Measurements from ENCODE around the gene RAB3IL1.
"Not testable (repeated sequence)": the region's sequence is repeated elsewhere in the genome, so short reads cannot be mapped to it uniquely, and the experiment has no call there.

The RAB3IL1 gene

DNA sequence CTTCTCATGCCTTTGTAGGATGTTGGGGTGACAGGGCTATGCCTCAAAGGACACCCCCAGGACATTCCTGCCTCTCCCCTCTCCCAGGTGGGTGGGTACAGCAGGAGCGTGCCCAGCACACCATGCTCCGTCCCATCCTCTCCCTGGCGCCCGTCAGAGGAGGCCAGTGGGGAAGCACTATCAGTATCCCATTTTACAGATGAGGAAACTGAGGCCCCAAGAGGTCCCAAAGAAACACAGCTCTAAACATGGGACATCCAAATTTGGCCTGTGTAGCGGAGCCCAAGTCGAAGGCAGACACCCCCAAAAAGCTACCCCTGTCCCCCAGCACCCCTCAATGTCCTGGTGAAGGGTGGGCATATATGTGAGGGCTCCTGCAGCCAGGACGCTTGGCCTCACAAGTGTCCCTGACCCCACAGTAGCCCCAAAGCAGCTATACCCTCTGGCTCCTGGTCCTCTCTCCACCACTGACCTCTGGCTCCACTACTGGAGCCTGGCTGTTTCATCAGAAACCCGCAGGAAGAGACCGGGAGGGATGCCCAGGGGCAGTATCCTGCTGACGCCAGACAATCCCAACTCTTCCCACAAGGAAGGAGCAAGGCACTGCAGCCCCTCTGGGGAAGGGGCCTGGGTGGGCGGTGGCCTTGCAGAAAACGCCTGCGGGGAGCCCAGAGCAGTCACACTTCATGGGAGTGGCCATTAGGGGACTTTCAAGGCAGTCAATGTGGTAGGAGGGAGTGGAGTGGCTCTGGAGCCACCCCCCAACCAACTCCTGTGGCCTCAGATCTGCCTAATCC, 31.4 kb downstream of the RAB3IL1 start:
- DNase-seq (ENCODE audit: low spot score) = no peak

DNA sequence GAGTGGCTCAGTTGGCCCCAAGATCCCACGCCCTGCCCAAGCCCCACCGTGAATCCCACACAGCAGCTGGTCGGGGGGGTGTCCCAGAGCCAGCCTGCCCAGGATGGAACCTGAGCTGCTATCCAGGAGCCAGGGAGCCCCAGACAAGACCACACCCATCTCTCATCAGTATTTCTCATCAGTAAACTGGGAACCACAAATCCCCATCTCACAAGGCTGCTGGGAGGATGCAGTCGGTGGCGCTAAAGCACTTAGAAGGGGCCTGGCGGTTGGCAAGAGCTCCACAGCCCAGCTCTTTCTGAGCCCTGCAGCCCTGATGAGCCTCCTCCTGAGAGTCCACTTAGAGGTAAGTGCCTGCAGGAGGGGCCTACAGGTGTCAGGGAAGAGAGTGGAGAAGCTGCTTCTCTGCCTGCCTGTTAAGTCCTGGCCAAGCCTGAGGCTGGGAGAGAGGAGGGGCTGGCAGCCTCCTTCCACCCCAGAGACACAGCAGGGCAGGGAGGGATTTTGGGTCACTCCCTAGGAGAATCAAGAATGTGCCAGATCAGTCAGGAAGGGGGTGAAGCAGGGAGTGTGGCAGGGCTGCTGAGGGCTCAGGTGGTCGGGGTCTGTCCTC, 32.1 kb downstream of the RAB3IL1 start:
- DNase-seq (ENCODE audit: low spot score) = no peak

DNA sequence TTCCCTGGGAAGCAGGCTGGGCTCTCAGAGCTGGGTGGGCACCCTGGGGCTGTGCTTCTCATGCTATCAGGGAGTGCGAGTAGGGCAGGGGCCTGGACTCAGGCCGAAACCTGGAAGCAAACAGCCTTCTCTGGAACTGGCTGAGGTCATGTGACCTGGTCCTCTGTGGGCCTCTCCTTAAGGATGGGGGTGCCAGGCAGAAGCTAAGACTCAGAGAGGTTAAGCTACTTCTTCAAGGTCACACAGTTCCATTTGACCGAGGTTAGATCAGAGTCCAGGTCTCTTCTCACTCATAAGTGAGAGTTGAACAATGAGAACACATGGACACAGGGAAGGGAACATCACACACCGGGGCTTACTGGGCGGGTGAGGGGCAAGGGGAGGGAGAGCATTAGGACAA, 33.4 kb downstream of the RAB3IL1 start:
- no peak for DNase-seq (ENCODE audit: low spot score)

DNA sequence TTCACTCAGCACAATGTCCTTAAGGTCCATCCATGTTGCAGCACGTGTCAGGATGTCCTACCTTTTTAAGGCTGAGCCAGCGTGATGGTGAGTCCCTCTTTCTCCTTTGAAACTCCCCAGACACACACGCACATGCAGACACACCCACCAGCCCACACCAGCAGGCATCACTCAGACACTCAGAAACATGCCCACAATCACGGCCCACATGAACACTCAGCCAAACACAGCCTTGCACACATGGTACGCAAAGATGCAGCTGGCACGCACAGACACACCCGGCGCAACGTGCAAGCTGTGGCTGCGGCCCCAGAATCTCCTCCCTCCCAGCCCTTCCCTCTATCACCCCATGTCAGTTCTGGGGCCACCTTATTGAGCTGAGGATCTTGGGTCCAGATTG, 34.0 kb downstream of the RAB3IL1 start:
- no peak for DNase-seq (ENCODE audit: low spot score)

DNA sequence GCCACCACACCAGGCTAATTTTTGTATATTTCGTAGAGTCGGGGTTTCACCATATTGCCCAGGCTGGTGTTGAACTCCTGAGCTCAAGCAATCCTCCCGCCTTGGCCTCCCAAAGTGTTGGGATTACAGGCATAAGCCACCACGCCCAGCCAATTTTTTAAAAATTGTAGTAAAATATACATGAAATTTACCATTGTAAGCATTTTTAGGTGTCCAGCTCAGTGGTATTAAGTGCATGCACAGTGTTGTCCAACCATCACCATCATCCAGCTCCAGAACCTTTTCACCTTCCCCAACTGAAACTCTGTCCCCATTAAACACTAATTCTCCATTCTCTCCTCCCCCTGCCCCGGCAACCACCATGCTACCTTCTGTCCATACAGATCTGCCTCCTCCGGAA, 34.5 kb downstream of the RAB3IL1 start:
- no peak for DNase-seq (ENCODE audit: low spot score)

DNA sequence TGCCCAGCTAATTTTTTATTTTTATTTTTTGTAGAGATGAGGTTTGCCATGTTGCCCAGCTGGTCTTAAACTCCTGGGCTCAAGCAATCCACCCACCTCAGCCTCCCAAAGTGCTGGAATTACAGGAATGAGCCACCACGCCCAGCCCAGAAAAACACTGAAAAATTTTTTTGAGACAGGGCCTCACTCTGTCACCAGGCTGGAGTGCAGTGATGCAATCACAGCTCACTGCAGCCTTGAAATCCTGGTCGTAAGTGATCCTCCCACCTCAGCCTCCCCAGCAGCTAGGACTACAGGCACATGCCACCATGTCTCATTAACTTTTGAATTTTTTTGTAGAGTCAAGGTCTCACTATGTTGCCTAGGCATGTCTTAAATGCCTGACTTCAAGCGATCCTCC, 35.1 kb downstream of the RAB3IL1 start:
- DNase-seq (ENCODE audit: low spot score) = not testable (repeated sequence)

DNA sequence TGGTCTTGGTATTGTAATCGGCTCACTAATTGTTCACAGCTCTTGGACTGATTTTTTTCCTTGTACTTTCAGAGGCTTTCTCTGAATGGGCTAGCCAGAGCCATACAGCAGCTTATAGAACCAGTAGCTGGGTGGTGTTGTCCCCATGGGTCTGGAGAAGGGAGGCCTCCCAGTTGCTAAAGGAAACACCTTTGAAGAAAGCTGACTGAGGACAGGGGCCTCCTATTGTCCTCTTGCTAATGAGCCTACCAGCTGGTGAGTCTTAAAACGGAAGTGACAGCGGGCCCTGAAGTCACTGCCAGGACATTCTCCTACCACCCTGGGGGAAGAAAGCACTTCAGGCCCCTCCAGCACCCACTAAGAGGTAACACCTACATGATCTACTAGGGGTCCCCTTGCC, 36.0 kb downstream of the RAB3IL1 start:
- DNase-seq (ENCODE audit: low spot score) = no peak

DNA sequence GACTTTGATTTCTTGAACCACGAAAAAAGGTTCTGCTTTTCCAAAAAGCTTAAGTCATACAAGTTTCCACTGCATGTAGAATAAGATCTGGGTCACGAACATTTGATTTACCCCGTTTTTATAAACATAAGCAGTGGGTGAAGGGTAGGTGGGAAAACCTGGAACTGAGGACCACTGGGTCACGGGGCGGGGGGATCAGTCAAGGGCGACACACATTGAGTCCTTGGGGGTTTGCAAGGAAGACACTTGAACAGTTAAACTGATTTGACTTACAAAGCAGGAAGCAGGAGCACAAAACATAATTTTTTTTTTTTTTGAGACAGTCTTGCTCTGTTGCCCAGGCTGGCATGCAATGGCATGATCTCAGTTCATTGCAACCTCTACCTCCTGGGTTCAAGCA, 36.9 kb downstream of the RAB3IL1 start:
- no peak for DNase-seq (ENCODE audit: low spot score)

DNA sequence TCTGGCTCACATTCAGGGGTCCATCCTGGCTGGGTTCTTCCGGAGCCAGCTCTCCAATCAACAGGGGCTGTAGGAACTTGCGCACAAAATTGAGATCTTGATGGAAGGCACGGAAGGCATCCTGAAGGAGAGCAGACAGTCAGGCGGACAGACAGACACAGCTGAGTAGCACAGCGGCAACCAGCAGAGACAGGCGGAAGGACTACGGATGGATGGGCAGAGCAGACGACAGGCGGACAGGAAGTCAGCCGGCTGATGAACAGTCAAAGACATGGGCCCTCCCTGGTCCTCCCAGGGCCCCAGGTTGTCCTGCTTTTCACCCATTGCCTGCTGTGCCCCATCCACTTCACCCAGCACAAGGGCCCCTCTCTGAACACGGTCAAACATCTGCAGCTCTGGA, 37.3 kb downstream of the RAB3IL1 start:
- DNase-seq (ENCODE audit: low spot score) = no peak

DNA sequence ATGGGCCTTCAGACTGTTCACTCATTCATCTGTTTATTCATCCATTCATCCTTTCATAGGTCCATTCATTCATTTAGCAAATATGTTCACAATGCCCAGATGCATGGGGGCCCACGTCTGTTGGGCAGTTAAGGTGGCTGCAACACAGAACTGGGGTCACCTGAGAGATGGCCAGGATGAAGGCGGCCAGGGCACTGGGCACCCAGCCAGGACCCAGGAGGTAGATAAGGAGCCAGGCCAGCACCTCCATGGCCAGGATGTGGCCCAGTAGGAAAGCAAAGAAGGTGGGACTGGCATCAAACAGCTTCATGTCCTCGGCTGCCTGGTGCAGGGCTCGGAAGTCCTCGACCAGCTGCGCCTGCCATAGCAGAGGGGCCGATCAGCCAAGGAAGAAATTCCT, 38.2 kb downstream of the RAB3IL1 start:
- no peak for DNase-seq (ENCODE audit: low spot score)

DNA sequence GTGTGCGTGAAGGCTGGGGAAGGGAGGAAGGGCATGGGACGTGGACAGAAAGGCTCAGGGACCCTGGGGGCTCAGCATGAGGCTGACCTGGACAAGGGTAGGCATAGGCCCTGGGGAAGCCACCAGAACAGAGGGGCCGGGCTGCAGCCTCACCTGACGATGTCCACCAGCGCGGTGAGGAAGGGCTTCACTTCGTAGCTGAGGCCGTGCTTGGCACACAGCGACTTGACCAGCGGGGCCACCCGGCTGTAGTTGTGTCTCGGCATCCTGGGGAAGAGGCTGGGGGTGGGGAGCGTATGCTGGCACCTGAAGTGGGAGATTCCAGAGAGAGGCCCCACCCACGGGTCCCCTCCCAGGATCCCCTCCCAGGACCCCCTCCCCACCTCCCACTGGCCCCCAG, 41.7 kb downstream of the RAB3IL1 start:
- DNase-seq (ENCODE audit: low spot score) = no peak

DNA sequence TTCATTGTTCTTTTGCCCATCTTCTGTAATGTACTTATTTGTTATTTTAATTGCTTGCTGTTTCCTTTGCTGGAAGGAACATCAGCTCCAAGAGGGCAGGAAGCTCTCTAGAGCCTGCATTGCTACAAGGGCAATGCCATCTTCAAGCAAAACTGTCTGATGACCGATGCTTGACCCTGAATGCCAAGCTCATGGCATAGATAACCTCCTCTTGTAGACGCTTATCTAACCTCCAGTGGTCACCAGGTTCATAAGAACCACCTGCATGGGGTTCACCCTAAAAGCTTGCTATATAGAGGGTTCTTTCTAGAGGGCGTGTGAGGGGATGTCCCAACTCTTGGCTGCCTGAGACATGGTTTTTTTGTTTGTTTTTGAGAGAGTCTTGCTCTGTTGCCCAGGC, 42.5 kb downstream of the RAB3IL1 start:
- DNase-seq (ENCODE audit: low spot score) = no peak

DNA sequence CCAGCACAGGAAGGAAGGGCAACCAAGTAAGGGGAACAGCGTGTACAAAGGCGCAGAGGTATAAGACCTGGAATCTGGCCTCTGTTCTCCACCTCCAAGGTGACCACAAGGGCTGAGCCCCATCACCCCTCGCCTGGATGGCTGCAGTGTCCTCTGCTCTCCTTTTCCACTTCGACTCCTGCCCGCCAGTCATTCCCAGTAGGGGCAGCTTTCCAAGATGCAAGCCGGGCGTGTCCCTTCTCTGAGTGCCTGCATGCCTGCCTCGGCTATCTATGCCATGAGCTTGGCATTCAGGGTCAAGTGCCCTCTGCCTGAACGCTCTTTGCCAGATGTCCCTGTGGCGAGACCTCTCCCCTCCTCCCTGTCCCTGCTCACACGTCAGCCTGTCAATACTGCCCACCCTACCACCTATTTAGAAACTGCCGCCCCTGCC, 43.0 kb downstream of the RAB3IL1 start:
- no peak for DNase-seq (ENCODE audit: low spot score)

DNA sequence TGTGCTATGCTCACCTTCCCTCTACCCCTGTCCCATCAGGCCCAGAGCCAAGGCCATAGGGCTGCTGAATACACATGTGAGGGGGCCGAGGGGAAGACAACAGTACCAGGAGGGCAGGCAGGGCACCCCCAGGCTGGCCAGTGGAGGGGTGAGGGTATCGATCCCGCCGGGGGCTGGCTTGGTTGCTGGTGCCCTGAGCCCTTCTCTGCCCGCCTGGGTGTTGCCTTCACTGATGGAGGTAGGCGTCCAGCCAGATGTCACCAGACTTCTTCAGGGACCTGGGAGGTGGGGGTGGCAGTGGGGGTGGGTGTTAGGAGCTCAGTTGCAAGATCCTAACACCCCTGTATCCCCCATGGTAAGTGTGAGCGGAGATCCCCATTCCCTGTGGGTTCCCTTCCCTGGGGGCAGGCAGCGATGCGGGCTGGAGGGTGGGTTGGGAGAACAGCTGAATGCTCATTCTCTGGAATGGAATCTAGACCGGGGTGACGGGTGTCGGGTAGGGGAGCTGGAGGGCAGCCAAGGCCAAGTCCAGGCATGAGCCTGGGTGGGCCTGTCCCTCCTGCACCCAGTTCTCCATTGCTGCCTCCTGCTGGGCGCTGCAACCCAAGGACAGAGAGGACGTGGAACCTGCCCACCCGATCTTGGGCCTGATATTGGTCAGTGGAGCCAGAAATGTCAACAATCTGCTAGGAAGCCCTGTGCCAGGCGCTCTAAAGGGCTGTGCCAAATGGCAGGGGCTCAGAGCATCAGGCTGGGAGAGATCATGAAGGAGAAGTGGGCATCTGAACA, 43.6 kb downstream of the RAB3IL1 start:
- no peak for DNase-seq (ENCODE audit: low spot score)

DNA sequence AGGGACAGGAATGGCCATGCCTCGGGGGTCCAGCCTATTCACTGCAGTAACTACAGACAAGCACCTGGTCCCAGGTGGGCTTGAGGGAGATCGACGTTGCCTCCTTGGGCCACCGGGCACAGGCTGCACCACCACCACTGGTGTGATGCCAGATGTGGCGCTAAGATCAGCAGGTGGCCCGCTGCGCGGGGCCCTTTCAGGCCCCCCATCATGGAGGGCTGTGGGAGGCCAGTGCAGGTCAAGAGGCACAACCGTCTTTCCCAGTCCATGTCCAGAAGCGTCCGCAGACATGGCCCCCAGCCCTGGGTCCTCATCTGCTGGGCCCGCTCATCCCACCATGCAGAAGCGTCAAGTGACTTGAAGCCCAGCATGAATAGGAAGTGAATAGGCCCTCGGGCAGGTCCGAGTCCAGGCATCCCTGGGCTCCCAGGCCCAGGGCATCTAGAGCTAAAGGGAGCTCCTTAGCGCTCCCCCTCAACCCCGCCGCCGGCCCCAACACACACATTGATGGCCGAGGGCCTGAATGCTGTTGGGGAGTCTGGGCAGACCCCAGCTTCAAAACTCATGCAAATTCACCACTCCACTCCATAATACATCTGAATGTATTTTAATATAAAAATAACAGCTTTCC, 44.3 kb downstream of the RAB3IL1 start:
- no peak for DNase-seq (ENCODE audit: low spot score)

DNA sequence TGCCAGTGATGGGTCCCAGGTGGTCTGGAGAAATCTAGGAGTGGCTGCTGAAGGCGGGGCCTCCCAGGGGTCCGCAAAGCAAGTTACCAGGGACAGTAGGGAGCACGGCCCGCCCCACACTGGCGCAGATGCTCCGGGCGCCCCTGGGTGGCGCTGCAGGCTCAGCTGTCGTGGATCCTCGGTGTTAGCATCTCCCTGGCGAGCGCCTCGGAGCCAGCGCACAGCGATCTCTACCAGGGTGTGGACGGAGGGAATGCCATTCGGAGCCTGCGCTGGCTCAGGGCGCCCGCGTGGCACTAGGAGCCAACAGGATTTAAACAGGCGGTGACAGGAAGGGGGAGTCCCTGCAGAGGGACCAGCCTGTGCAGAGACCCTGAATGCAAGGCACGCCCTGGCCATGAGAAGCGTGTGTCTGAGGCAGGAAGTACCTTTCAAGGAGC, 46.2 kb downstream of the RAB3IL1 start:
- peak; percentile 91 for DNase-seq (ENCODE audit: low spot score)

DNA sequence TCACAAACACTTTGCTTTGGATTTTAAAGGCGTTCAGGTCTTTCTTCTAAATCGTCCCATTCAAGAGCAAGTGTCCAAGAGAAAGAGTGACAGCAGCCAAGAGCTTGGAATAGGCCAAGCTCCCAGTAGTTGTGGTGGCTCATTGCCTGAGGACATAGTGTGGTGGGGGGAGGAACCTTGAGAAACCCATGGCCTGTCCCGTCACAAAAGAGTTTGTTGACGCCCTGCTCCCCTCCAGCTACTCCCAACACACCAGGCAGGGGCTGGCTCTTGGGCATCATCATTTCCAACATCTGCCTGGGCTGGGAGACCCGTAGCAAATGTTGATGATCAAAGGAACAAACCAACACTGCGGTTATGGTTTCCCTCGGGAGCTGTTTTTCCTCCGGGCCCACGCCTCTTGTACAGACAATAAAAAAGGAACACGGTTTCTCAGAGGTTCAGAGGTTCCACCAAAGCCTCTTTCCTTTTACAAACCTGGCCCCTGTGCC, 46.8 kb downstream of the RAB3IL1 start:
- no peak for DNase-seq (ENCODE audit: low spot score)

DNA sequence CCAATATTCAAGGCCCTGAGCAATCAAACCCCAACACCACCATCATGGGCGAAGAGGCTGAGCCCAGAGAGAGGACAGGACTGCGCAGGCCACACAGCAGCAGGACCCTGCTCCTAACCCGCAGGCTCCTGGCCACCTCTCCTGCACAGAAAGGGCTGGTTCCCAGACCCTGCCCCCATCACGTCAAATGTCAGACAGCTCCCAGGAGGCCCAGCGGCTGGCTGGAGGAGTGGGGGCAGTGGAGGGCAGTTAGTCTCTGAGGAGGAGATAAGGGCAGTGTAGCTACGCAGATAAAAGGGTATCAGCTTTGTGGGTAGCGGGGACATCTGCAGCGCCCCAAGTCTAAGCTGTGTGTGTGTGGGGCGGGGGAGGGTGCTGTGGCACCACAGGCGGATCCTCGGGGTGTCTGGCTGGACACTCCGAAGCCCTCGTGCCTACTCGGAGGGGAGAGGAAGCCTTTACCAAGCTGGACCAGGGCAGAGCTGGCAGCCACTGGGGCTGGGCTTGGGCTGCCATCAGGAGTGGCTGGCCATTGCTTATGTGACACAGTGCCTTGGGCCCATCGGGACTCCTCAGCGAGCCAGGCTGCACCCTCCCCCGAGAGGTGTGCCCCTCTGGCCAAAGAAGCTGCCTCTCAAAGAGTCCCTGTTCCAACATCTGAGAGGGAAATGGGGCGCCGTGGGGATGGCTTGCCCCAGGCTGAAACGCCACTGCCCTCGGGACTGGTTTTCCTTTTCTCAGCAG, 47.5 kb downstream of the RAB3IL1 start:
- no peak for DNase-seq (ENCODE audit: low spot score)

DNA sequence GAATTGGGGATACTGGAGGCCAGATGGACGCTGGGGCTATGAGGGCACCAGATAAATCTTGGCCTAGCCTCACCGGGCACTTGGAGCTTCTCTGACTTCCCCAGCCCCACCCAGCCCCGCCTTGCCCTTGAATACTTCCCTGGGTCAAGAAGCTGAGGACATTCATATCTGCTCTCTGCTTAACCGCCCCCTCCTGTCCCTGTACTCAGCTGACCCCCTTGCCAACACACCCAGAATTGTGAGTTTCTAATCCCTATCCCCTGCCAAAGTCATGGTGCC, 48.0 kb downstream of the RAB3IL1 start:
- no peak for DNase-seq (ENCODE audit: low spot score)

DNA sequence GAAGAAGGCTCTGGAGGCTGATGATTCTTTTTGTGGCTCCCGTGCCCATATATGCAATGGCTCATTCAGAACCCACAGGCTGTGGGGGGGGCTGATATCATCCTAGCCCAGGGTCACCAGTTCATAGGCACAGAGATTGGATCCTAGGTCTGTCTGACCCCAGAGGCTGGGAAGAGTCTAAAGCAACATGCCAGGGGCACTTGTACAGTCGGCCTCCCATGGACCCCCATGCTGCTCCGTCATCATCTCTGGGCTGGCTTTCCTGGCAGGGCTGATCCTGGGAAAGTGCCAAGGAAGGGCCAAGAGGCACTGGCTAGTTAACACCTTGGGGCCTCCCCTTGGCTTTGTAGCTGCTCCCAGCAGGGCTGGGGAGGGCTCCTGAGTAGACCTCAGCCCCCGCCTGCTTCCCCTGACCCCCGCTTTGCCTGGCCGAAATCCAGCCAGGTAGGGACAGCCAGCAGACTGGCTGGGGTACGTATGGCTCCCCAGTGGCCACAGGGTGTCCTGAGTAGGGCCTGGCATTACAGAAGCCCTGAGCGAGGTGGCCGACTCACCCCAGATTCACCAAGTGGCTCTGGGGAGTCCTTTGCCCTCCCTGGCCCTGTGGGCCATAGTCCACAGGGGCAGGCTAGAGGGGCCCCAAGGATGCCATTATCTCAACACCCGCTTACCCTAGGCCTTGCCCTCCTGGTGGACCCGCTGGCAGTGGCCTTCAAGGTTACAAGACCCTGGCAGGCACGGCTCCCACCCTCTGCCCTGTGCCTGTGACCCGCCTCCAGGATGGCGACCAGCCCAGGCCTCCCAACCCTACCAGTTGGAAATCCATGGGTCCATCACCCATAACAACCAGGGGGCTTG, 48.6 kb downstream of the RAB3IL1 start:
- DNase-seq (ENCODE audit: low spot score) = no peak

DNA sequence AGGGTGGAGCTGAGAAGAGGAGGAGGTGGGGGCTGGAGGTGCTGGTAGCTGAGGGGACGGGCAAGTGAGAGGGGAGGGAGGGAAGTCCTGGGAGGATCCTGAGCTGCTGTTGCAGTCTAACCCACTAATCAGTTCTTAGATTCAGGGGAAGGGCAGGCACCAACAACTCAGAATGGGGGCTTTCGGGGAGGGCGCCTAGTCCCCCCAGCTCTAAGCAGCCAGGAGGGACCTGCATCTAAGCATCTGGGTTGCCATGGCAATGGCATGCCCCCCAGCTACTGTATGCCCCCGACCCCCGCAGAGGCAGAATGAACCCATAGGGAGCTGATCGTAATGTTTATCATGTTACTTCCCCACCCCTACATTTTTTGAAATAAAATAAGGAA, 50.4 kb downstream of the RAB3IL1 start:
- no peak for DNase-seq (ENCODE audit: low spot score)
